Hepatocyte (in vitro differentiated cells): ENCODE results near the gene GPR65. TPM values are rescaled to one million over a fixed set of nuclear protein-coding genes. Genes with fewer than 3 reads are reported as not detected.

Source experiments
- DNase-seq: peaks from one replicate; pipeline ENCODE4 v3.0.0-alpha.2; 2016; ENCODE audit warnings: low spot score
- H2AFZ ChIP-seq: fragments of 200-600 bp; sonication (generic); 2 replicates; pipeline ENCODE4 v1.6.0; 2016; ENCODE audit warnings: antibody characterized with exemption, mild to moderate bottlenecking
- H3K27ac ChIP-seq: fragments of 200-600 bp; sonication (generic); 2 replicates; pipeline ENCODE4 v1.5.1; 2016; ENCODE audit warnings: mild to moderate bottlenecking
- H3K27me3 ChIP-seq: fragments of 200-600 bp; sonication (generic); 2 replicates; pipeline ENCODE4 v1.6.1; 2016
- H3K36me3 ChIP-seq: fragments of 200-600 bp; sonication (generic); replicated peaks from 2 replicates; pipeline ENCODE4 v1.5.1; 2016; ENCODE audit warnings: low read depth; ENCODE audit not compliant: insufficient read depth
- H3K4me1 ChIP-seq: fragments of 200-600 bp; sonication (generic); 2 replicates; pipeline ENCODE4 v1.5.1; 2016; ENCODE audit warnings: mild to moderate bottlenecking, moderate library complexity; ENCODE audit not compliant: insufficient read depth
- H3K4me2 ChIP-seq: fragments of 200-600 bp; sonication (generic); 2 replicates; pipeline ENCODE4 v1.6.0; 2016
- H3K4me3 ChIP-seq: fragments of 200-600 bp; sonication (generic); 2 replicates; pipeline ENCODE4 v1.5.1; 2016; ENCODE audit warnings: mild to moderate bottlenecking
- H3K79me2 ChIP-seq: fragments of 200-600 bp; sonication (generic); 2 replicates; pipeline ENCODE4 v1.6.0; 2017; ENCODE audit warnings: mild to moderate bottlenecking
- H3K9me2 ChIP-seq: fragments of 200-600 bp; sonication (generic); replicated peaks from 2 replicates; pipeline ENCODE4 v1.6.0; 2017; ENCODE audit warnings: mild to moderate bottlenecking; ENCODE audit not compliant: insufficient read depth
- H3K9me3 ChIP-seq: fragments of 200-600 bp; sonication (generic); 2 replicates; pipeline ENCODE4 v1.5.1; 2016; ENCODE audit warnings: low read depth, mild to moderate bottlenecking
- H4K20me1 ChIP-seq: fragments of 200-600 bp; sonication (generic); 2 replicates; pipeline ENCODE4 v1.6.0; 2016; ENCODE audit warnings: mild to moderate bottlenecking; ENCODE audit not compliant: insufficient read depth, poor library complexity, severe bottlenecking
- CTCF ChIP-seq: fragments of 200-600 bp; sonication (generic); IDR thresholded peaks from 2 replicates; pipeline ENCODE4 v1.5.1; 2016; ENCODE audit warnings: antibody characterized with exemption, mild to moderate bottlenecking; ENCODE audit not compliant: poor library complexity
- EZH2 ChIP-seq: fragments of 200-600 bp; sonication (generic); IDR thresholded peaks from 2 replicates; pipeline ENCODE4 v1.6.1; 2016; ENCODE audit warnings: antibody characterized with exemption, mild to moderate bottlenecking, borderline replicate concordance
- EZH2phosphoT487 ChIP-seq: fragments of 200-600 bp; sonication (generic); IDR thresholded peaks from one replicate; pipeline ENCODE4 v1.6.1; 2018; ENCODE audit warnings: antibody characterized with exemption, mild to moderate bottlenecking, low read depth, moderate library complexity; ENCODE audit not compliant: unreplicated experiment, severe bottlenecking
- WGBS: methylation state at CpG from one replicate; pipeline ENCODE4 v1.1.6; 2016; ENCODE audit warnings: low lambda C conversion rate; ENCODE audit errors: missing lambda C conversion rate; 5-methylcytosine and 5-hydroxymethylcytosine counted together
- polyA plus RNA-seq: library from polyadenylated mRNA; unstranded; fragments of >200 nt; fragmentation: Nextera tagmentation; extraction: Ambion mirVana; gene quantifications from 2 replicates; pipeline ENCODE4 v1.2.1, GENCODE V29; 2016
- total RNA-seq: library from RNA; depleted of rRNA; stranded (reverse); fragments of >200 nt; gene quantifications from 2 replicates; pipeline ENCODE4 v1.2.3, GENCODE V29; 2014

The GPR65 gene
- total and polyA plus RNA-seq, 2 experiments from 2014 or later, result 0.10 to 0.13 TPM

GRCh38 chr14:87998482-87998881, 6.5 kb upstream of the GPR65 start:
- no peak for DNase-seq
- H3K9me2 ChIP-seq, result no peaks in the 10 kb centered on the region
- TF ChIP-seq CTCF, result no peak
- TF ChIP-seq EZH2, result no peak
- TF ChIP-seq EZH2phosphoT487, result no peak
- H3K36me3 ChIP-seq, result no peaks in the 10 kb centered on the region
- H3K4me1 ChIP-seq, result peaks cover 38% of the 10 kb centered on the region
- no peak overlapping the region for H3K4me3 ChIP-seq
- no peaks in the 10 kb centered on the region for H3K9me3 ChIP-seq
- no peaks in the 10 kb centered on the region for H3K27me3 ChIP-seq
- H2AFZ ChIP-seq, result no peak overlapping the region
- H3K79me2 ChIP-seq, result no peaks in the 10 kb centered on the region
- no peak overlapping the region for H3K4me2 ChIP-seq
- no peak overlapping the region for H3K27ac ChIP-seq
- no peaks in the 10 kb centered on the region for H4K20me1 ChIP-seq

GRCh38 chr14:87999277-87999676, 5.7 kb upstream of the GPR65 start:
- 96% methylated on average over 2 of the region's 2 CpGs for WGBS
- no peak for DNase-seq
- Histone ChIP-seq H3K4me3 (no peak overlapping the region), H3K4me1 (peaks cover 30% of the 10 kb centered on the region), H3K36me3 (no peaks in the 10 kb centered on the region), H4K20me1 (no peaks in the 10 kb centered on the region), H3K9me2 (no peaks in the 10 kb centered on the region), H2AFZ (no peak overlapping the region), H3K27ac (no peak overlapping the region), H3K79me2 (no peaks in the 10 kb centered on the region), H3K9me3 (no peaks in the 10 kb centered on the region), H3K4me2 (no peak overlapping the region), H3K27me3 (no peaks in the 10 kb centered on the region)
- TF ChIP-seq EZH2 (no peak), EZH2phosphoT487 (no peak), CTCF (no peak)

- DNase-seq, result no peak
- Histone ChIP-seq H3K4me1 (peaks cover 2% of the 10 kb centered on the region), H2AFZ (no peak overlapping the region), H3K9me3 (no peaks in the 10 kb centered on the region), H3K9me2 (no peaks in the 10 kb centered on the region), H3K79me2 (no peaks in the 10 kb centered on the region), H3K4me3 (no peak overlapping the region), H3K4me2 (no peak overlapping the region), H3K27me3 (no peaks in the 10 kb centered on the region), H4K20me1 (no peaks in the 10 kb centered on the region), H3K27ac (no peak overlapping the region), H3K36me3 (no peaks in the 10 kb centered on the region)
- TF ChIP-seq EZH2, result no peak
- no peak for TF ChIP-seq EZH2phosphoT487
- no peak for TF ChIP-seq CTCF
- WGBS, result 88% methylated on average over 4 of the region's 4 CpGs
Measured at GRCh38 chr14:88002421-88003075, 2.4 kb upstream of the GPR65 start.
